Lung microvascular endothelial cell (primary cell): Measurements from ENCODE around the gene PIANP. TPM values are rescaled to one million over a fixed set of nuclear protein-coding genes. Genes with fewer than 3 reads are reported as not detected.

Experiments
- DNase-seq, 2 donors: peaks; one replicate each; pipeline versions ENCODE4 v3.0.0 to v3.0.0-alpha.2; 2010; ENCODE audit warnings: low read depth in 2 of 2
- total RNA-seq: library from RNA; depleted of rRNA; stranded (reverse); fragments of >200 nt; gene quantifications from 2 replicates; pipeline ENCODE4 v1.2.1, GENCODE V29; 2014

Gene PIANP
- total RNA-seq, 1 donor from 2014 or later, result not detected

DNA sequence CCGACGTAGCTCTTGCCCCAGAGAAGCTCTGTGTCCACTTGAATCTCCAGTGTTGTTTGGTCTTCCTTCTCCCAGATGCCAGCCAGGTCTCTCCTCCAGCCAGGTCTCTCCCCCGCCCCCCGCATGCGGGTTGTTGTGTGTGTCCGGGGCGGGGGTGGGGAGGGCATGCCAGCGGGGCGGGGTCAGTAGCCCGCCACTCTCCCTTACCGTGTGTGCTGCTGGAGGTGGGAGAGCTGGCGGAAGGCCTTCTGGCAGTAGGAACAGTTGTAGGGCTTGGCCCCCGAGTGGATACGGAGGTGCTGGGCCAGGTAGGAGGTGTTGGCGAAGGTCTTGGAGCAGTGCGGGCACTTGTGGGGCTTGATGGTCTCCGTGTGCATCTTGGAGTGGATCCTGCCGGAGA is 28.5 kb downstream of the PIANP start:
- no peak for DNase-seq

DNA sequence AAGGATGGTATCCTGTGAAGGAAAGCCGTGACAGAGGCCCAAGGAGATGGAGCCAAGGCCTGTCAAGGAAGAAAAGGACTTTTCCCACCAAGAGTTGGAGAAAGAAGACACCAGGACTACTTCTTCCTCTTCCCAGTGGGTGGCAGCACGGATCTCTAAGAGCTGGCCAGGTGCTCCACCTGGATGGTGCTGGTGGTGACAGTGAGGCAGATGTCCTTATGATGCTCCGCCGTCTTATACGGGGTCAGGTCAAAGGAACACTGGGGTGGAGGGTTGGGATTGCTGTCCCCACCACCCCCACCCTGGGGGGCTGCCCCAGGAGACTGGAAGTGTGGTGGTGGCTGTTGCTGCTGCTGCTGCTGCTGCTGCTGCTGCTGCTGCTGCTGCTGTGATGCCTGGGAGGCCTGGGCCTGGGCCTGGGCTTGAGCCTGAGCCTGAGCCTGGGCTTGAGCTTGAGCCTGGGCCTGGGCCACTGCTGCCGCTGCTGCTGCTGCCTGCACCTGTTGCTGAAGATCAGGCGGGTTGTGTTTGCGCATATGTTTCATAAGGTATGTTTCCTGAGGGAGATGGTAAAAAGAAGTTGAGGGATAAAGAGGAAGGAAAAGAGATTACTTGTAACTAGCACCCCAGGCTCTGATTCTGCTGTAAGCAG is 32.9 kb downstream of the PIANP start:
- peak in 1 of 2 donors; percentile 9 for DNase-seq

DNA sequence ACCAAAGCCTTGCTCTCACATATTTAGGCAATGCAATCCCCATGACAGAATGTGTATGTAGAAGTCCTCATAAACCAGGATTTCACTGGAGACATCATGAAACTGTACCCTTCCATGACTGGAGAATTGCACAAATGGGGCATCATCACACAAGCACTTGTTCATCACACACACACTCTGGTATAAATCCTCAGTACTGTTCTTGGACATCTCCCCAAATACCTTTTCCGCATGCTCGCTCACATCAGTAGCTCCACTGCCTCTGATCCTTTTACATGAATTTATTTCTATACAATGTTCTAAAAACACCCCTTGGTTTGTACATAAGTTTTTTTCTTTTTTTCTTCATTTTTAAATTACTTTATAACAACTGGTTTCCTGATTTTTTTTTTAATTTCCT is 34.4 kb downstream of the PIANP start:
- no peak for DNase-seq

DNA sequence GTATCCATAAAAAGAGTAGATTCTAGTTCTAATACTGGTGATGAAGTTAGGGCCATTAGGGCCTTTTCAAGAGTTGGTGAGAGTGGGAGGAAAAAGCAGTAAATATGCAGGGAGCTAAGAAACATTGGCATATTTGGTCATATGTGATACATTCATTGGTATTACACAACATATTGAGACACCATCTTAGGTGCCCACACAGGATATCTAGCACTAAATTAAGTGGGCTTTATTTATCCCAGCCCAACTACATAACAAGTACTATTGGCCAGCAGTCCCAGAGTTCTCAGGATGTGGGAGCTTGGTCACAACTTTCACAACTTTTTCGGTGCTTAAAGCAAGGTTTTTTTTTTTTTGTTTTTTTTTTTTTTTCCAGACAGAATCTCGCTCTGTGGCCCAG is 35.7 kb downstream of the PIANP start:
- DNase-seq, result no peak

DNA sequence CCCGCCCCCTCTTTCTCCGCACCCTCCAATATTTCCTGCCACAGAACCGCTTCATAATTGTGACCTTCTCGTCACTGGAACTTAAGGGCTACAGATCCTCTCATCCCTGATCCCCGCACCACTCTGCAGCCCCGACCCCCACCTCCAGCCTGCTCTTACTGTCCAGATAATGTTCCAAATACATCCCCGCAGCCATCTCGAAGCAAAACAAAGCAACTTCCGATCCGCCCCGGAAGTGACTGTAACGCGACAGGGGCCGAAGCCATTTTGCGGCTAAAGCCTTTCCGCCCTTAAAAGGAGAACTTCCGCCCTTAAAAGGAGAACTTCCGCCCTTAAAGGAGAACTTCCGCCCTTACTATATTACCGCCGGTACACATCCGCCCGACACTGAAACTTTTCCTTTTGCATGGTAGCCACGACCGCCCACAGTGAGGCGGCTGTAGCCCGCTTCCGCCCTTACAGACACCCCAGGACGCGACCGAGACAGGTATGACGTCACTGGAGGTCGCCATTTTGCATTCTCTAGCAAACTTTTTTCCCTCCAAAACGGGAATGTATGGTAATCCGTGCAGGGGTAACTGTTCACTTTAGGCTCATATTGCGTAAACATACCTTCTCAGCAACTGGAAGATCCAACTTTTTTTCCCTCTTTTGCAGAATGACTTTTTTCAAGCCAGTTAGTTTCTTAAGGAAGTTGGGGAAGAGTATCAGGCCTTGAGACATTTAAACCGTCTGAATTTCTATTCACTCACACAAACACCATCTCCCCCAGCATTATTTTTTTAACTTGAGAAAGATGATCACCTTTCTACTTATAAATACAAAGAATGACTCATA is 37.5 kb downstream of the PIANP start, which contains the start of gene ING4:
TSS of gene ING4 (minus strand) at position 214 of the 837 bp plus-strand sequence. CDS start at position 196, 18 bp downstream.
- peak; percentile 100 for DNase-seq

DNA sequence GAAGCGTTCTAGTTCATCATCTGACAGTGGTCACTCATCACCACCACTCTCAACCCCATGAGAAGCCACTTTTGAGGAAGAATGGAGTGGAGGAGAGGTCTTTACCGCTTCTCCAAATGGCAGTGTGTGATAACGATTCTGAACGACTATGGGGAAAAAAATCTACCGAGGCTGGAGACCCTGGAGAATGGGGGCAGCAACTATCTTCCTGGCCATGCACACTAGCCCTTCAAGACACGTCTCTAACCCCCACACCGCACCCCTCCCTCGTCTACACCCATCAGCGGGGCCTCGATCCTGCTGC is 38.1 kb downstream of the PIANP start:
- peak in 1 of 2 donors; percentile 8 for DNase-seq

DNA sequence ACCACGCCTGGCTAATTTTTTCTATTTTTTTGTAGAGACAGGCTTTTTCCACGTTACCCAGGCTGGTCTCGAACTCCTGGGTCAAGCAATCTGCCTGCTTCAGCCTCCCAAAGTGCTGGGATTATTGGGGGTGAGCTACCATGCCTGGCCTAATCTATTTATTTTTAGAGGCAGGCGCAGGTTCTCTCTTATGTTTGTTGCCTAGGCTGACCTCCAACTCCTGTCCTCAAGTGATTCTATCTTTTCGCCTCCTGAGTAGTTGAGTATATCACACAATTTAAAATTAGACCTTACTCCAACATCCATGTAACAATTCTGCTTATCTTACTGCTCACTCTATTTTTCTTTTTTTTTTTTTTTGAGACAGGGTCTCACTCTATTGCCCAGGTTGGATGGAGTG is 46.6 kb downstream of the PIANP start:
- DNase-seq, result no peak

DNA sequence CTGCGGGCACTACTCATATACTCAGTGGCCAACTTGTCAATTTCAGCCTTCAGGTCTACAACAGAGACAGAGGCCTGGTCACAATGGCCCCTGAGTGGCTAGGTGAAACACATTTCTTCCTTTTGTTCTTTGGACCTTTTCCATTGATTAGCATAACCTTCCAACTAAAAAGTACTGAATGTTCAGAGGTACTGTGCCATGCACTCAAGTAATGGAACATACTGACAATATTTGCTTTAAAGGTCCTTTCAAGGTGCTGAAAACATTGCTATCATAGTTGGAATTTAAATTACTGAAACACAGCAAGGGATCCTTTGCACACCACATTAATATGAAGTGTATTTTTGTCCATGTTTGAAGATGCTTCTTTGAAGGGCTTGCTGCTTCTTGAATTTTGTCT is 47.3 kb downstream of the PIANP start:
- no peak for DNase-seq

DNA sequence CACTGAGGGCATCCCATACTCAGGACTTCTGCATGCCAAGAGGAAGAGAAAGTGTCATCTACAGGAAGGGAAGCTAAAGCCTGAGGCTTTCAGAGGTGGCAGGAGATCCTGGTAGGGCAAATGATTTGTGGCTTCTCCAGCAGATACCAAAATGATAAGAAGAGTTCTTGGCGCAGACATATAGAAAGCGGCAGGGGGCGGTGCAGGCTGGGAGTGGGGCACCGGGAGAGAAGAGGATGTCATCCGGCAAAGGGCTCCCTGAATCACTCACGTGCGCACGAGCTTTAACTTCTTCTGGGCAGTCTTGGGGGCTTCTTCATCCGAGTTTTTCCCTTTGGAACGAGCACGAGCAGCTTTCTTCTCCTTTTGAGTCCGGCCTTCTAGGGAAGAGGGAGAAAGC is 48.2 kb downstream of the PIANP start:
- DNase-seq, result no peak

DNA sequence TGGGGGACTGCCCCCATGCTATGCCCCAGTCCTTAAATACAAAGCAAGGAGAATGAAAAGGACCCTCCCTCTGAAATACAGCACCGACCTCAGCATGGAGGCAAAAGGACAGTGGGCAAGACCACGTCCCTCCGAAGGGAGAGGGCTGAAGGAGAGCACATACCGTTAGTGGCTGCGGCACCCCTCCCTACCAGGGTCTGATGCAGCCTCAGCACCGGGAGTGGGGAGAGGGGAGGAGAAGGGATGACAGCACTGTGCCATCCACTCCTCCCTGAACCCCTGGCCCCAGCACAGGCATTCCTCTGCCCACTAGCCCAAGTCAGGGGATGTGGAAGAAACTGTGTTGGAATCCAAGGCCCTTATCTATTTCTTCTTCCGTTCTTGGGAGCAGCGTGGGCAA is 49.8 kb downstream of the PIANP start:
- no peak for DNase-seq

DNA sequence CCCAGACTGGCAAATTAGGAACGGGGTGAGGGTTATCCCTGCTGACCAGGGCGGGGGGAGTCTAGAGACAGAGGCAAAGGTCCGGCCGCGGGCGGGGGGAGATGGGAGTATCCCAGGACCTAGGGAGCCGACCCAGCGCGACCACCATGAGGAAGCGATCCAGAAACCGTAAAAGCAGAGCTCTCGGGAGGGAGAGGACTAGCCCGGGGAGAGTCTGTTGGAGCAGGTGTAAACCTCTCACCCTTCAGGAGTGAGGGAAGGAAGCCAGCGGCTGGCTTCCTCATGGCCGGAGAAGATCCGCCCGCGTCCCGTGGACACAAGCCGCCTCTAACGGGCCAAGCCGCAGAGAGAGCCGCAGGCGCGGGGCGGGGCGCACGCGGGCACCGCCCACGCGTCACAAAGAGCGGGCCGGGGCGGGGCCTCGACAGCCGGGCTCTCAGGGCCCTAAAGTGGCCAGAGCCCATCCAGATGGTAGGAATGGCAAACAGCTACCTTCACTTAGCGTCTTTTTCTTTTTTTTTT is 53.5 kb downstream of the PIANP start, which contains the start of gene ACRBP:
TSS of gene ACRBP (minus strand) at position 350 of the 522 bp plus-strand sequence. CDS start at position 284, 66 bp downstream.
- peak; percentile 74 for DNase-seq

DNA sequence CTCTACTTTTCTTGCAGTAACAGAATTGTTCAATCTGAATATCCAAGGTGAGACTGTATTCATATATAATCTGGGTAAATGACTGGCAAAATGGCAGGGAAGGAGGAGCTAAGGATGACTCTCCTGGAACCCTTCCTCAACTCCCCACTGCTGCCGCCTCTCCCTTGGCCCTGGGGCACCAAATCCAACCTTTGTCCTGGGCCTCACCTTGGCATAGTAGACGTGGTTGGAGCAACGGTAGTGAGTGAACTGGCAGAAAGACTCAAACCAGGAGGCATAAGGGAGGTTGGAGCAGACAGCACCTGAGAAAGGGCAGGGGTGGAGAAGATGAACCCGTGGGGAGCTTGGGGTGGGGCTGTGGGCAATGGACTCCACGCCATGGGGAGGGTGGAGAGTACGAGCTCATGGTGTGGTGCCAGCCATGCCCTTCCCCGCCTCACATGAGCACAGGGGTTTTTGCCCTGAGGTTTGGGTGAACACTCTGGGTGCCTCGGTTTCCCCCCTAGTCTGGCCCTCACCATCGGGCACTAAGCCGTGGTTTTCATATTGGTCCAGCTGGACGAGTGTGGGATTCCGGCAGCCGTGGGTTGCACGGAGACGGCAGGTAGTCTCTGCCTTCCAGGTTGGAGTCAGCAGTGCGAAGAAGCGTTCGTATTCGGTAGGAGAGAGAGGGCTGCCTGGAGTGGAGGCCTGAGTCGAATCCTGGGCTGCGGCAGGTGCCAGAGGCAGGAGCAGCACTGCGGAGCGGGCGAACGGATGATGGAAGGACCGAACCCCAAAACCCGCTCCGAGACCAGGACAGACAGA is 54.1 kb downstream of the PIANP start:
- DNase-seq, result no peak

DNA sequence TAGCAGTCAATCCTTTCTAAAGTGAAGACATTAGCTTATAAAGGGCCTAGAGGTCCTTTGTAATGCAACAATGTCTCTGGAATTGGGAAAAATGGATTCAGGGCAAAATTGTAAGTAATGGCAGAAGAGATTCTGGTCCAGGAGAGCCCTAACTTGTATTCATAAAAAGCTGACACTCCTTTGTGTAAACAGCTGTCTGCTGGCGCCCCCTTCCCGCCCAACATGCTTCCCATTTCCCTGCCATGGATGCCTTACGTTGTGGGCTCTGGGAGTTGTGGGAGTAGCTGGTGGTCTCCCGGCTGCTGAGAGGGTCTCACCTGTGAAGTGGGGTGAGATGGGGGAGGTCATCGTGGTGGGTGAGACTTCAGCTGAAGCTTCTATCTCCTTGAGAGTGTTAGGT is 55.7 kb downstream of the PIANP start:
- no peak for DNase-seq

DNA sequence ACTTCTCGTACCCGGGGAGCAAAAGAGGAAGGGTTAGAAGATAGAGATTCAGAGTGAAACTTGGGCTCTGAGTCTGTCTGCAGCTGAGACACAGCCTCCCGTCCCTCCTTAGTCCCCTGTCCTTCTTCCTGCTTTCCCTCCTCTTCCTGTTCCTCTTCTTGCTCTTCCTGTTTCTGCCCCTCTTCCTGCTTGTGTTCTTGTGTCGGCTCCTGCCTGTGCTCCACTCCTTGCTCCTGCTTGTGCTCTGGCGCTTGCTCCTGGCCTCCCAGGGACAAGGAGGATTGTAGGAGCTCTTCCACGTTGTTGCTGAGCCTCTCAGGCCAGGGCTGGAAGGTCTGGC is 56.4 kb downstream of the PIANP start:
- DNase-seq, result no peak

Other genes with a start within 250 kb of the PIANP start
- 6.5 and 19.6 TPM in 2 replicates for gene TAPBPL, start 248.8 kb downstream of the PIANP start, total RNA-seq
- 2.6 and 5.0 TPM in 2 replicates for gene VAMP1, start 230.1 kb downstream of the PIANP start, total RNA-seq
- gene MRPL51, start 207.6 kb downstream of the PIANP start, total RNA-seq, result 121 and 130 TPM in 2 replicates
- gene NCAPD2, start 206.7 kb downstream of the PIANP start, total RNA-seq, result 15.3 and 32.9 TPM in 2 replicates
- 3,072 and 3,739 TPM in 2 replicates for gene GAPDH, start 166.3 kb downstream of the PIANP start, total RNA-seq
- 6.3 and 8.5 TPM in 2 replicates for gene IFFO1, start 144.8 kb downstream of the PIANP start, total RNA-seq
- gene NOP2, start 132.5 kb downstream of the PIANP start, total RNA-seq, result 7.4 and 11.7 TPM in 2 replicates
- gene CHD4, start 93.4 kb downstream of the PIANP start, total RNA-seq, result 155 and 187 TPM in 2 replicates
- not detected in 2 replicates for gene LPAR5, start 64.9 kb downstream of the PIANP start, total RNA-seq
- 0.20 and 0.22 TPM in 2 replicates for gene ACRBP, start 53.4 kb downstream of the PIANP start, total RNA-seq
- gene ING4, start 37.7 kb downstream of the PIANP start, total RNA-seq, result 34.4 and 44.0 TPM in 2 replicates
- 6.3 and 8.5 TPM in 2 replicates for gene ZNF384, start 11.4 kb downstream of the PIANP start, total RNA-seq
- 28.3 and 43.5 TPM in 2 replicates for gene COPS7A, start 23.2 kb upstream of the PIANP start, total RNA-seq
- gene MLF2, start 52.3 kb upstream of the PIANP start, total RNA-seq, result 69.8 and 70.2 TPM in 2 replicates
- 45.1 and 56.0 TPM in 2 replicates for gene PTMS, start 65.5 kb upstream of the PIANP start, total RNA-seq
- 0.20 and 0.22 TPM in 2 replicates for gene LAG3, start 71.7 kb upstream of the PIANP start, total RNA-seq
- not detected in 2 replicates for gene CD4, start 88.7 kb upstream of the PIANP start, total RNA-seq
- 0.20 and 0.87 TPM in 2 replicates for gene GPR162, start 121.0 kb upstream of the PIANP start, total RNA-seq
- gene P3H3, start 127.6 kb upstream of the PIANP start, total RNA-seq, result 12.9 and 25.7 TPM in 2 replicates
- gene GNB3, start 140.1 kb upstream of the PIANP start, total RNA-seq, result 0.22 and 0.40 TPM in 2 replicates
- gene CDCA3, start 150.5 kb upstream of the PIANP start, total RNA-seq, result 3.4 and 8.9 TPM in 2 replicates
- gene USP5, start 151.3 kb upstream of the PIANP start, total RNA-seq, result 57.9 and 59.9 TPM in 2 replicates
- 958 and 967 TPM in 2 replicates for gene TPI1, start 166.7 kb upstream of the PIANP start, total RNA-seq
- gene SPSB2, start 172.5 kb upstream of the PIANP start, total RNA-seq, result 2.2 and 4.2 TPM in 2 replicates
- 1.5 and 3.4 TPM in 2 replicates for gene LRRC23, start 204.0 kb upstream of the PIANP start, total RNA-seq
- 0.99 and 1.7 TPM in 2 replicates for gene ENO2, start 213.8 kb upstream of the PIANP start, total RNA-seq
- 3.9 and 7.7 TPM in 2 replicates for gene ATN1, start 227.1 kb upstream of the PIANP start, total RNA-seq
- gene RNU7-1, start 243.0 kb upstream of the PIANP start, total RNA-seq, result not detected in 2 replicates
- gene C12orf57, start 243.2 kb upstream of the PIANP start, total RNA-seq, result 130 and 240 TPM in 2 replicates